HEK293T (cell line): ENCODE measurements around the gene TIAM1.

Experiments
- BHLHE40 ChIP-seq: fragments of 450-650 bp; IDR thresholded peaks from 2 replicates; pipeline ENCODE4 v1.6.1; 2016; ENCODE audit warnings: mild to moderate bottlenecking, moderate library complexity, borderline replicate concordance
- ELF4 ChIP-seq: fragments of 450-650 bp; IDR thresholded peaks from 2 replicates; pipeline ENCODE4 v1.6.1; 2017; ENCODE audit warnings: antibody characterized with exemption
- FOXK2 ChIP-seq: fragments of 450-650 bp; IDR thresholded peaks from 2 replicates; pipeline ENCODE4 v1.6.1; 2016; ENCODE audit warnings: mild to moderate bottlenecking
- FOXM1 ChIP-seq: fragments of 450-650 bp; IDR thresholded peaks from 2 replicates; pipeline ENCODE4 v1.6.1; 2017; ENCODE audit warnings: mild to moderate bottlenecking, borderline replicate concordance
- NFRKB ChIP-seq: fragments of 450-650 bp; IDR thresholded peaks from 2 replicates; pipeline ENCODE4 v1.6.1; 2016; ENCODE audit warnings: mild to moderate bottlenecking, moderate library complexity
- SP1 ChIP-seq: fragments of 450-650 bp; IDR thresholded peaks from 2 replicates; pipeline ENCODE4 v1.6.1; 2017
- ZNF384 ChIP-seq: fragments of 450-650 bp; IDR thresholded peaks from 2 replicates; pipeline ENCODE4 v1.6.1; 2016

DNA sequence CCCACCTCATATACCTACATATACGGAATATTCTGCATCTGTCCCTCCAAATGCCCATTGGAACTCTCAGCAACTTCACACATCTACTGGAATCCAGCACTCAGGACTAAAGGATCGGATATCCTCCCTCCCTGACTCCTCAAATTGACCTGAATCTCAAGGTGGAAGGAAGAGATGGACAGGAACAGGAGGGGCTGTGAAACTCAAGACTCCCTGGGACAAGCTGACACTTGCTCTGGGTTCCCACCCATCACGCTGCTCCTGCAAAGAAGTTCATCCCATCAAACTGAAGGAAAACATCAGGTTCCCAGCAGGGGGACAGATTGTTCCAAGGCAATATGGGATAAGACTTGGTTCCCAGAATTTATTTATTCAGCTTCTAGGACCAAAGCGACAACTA is 30.3 kb upstream of the TIAM1 start:
- TF ChIP-seq FOXK2 (no peak), BHLHE40 (no peak), SP1 (no peak), ELF4 (no peak), NFRKB (no peak), FOXM1 (no peak), ZNF384 (no peak)
